Stomach (tissue), 4 donors: ENCODE data around the gene KLHL17.

ENCODE experiments used
- CTCF ChIP-seq, 7 experiments: fragments of 450-650 bp in 4 of 7; fragments of 200-600 bp in 3 of 7; sonication (generic) in 3 of 7; IDR thresholded peaks; one replicate each; pipeline ENCODE4 v1.5.1; 2016 to 2019; ENCODE audit warnings: antibody characterized with exemption in 7 of 7, control low read depth in 2 of 7, mild to moderate bottlenecking in 1 of 7
- EP300 ChIP-seq: sonication (generic); formaldehyde crosslinking; IDR thresholded peaks from one replicate; pipeline ENCODE4 v1.6.1; 2017; ENCODE audit warnings: antibody characterized with exemption
- POLR2AphosphoS5 ChIP-seq, 3 donors: sonication (generic); formaldehyde crosslinking; IDR thresholded peaks; one replicate each; pipeline ENCODE4 v1.6.1; 2016; ENCODE audit warnings: antibody characterized with exemption in 3 of 3

GRCh38 chr1:927234-927633 is 33.1 kb upstream of the KLHL17 start:
- no peak for TF ChIP-seq CTCF (IDR thresholded peaks at IDR 0.05)
- no peak for TF ChIP-seq EP300
- no peak for TF ChIP-seq POLR2AphosphoS5 (IDR thresholded peaks at IDR 0.05)
